Astrocyte of the spinal cord (primary cell): ENCODE results near the gene OR2J3.
"Not testable (repeated sequence)": the region's sequence is repeated elsewhere in the genome, so short reads cannot be mapped to it uniquely, and the experiment has no call there.

Source experiments
- DNase-seq: peaks from one replicate; pipeline ENCODE4 v3.0.0; 2011; ENCODE audit warnings: low read depth, low spot score
- H3K4me3 ChIP-seq: 2 replicates; pipeline ENCODE4 v1.5.1; 2011; ENCODE audit warnings: low read depth, mild to moderate bottlenecking, low read length, moderate library complexity
- in situ Hi-C: cut with HindIII; loops from 2 replicates; pipeline ENCODE4 v1.10.0; 2017; ENCODE audit warnings: low sequenced_read_pairs
- TF ChIP-seq, protein P1 (sequence below): IDR thresholded peaks from 2 replicates; pipeline ENCODE4 v1.5.1; 2012; ENCODE audit warnings: low read depth, mild to moderate bottlenecking, low read length, inconsistent platforms

The OR2J3 gene

GRCh38 chr6:29092957-29093356 lies 14.9 kb upstream of the OR2J3 start:
- TF ChIP-seq, protein P1, sequence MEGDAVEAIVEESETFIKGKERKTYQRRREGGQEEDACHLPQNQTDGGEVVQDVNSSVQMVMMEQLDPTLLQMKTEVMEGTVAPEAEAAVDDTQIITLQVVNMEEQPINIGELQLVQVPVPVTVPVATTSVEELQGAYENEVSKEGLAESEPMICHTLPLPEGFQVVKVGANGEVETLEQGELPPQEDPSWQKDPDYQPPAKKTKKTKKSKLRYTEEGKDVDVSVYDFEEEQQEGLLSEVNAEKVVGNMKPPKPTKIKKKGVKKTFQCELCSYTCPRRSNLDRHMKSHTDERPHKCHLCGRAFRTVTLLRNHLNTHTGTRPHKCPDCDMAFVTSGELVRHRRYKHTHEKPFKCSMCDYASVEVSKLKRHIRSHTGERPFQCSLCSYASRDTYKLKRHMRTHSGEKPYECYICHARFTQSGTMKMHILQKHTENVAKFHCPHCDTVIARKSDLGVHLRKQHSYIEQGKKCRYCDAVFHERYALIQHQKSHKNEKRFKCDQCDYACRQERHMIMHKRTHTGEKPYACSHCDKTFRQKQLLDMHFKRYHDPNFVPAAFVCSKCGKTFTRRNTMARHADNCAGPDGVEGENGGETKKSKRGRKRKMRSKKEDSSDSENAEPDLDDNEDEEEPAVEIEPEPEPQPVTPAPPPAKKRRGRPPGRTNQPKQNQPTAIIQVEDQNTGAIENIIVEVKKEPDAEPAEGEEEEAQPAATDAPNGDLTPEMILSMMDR: no peak
- in situ Hi-C loops: no loop called here
- DNase-seq: no peak
- no peak overlapping the region for H3K4me3 ChIP-seq

GRCh38 chr6:29097803-29098202 lies 10.1 kb upstream of the OR2J3 start:
- TF ChIP-seq, protein P1: no peak
- in situ Hi-C loops: no loop called here
- DNase-seq: no peak
- H3K4me3 ChIP-seq: no peak overlapping the region

GRCh38 chr6:29099190-29099589 lies 8.7 kb upstream of the OR2J3 start, which contains the start of gene OR2J1:
TSS of gene OR2J1 (plus strand) at chr6:29099490. CDS start at chr6:29100943, 1,453 bp downstream.
- TF ChIP-seq, protein P1: no peak
- DNase-seq: no peak
- no peak within 1 kb of the TSS for H3K4me3 ChIP-seq
- in situ Hi-C loops: no loop called here

- in situ Hi-C loops: no loop called here
- no peak for DNase-seq
- TF ChIP-seq, protein P1: no peak
- no peak overlapping the region for H3K4me3 ChIP-seq
Measured at GRCh38 chr6:29112135-29112534, 4.3 kb downstream of the OR2J3 start.

DNA sequence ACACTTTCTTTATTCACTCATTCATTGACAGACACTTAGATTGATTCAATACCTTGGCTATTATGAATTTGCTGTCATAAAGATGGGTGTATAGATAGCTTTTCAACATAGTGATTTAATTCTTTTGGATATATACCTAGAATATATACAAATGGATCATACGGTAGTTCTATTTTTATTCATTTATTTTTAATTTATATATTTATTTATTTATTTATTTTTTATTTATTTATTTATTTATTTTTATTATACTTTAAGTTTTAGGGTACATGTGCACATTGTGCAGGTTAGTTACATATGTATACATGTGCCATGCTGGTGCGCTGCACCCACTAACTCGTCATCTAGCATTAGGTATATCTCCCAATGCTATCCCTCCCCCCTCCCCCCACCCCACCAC lies 7.1 kb downstream of the OR2J3 start:
- in situ Hi-C loops, DNase-seq: not testable (repeated sequence)

DNA sequence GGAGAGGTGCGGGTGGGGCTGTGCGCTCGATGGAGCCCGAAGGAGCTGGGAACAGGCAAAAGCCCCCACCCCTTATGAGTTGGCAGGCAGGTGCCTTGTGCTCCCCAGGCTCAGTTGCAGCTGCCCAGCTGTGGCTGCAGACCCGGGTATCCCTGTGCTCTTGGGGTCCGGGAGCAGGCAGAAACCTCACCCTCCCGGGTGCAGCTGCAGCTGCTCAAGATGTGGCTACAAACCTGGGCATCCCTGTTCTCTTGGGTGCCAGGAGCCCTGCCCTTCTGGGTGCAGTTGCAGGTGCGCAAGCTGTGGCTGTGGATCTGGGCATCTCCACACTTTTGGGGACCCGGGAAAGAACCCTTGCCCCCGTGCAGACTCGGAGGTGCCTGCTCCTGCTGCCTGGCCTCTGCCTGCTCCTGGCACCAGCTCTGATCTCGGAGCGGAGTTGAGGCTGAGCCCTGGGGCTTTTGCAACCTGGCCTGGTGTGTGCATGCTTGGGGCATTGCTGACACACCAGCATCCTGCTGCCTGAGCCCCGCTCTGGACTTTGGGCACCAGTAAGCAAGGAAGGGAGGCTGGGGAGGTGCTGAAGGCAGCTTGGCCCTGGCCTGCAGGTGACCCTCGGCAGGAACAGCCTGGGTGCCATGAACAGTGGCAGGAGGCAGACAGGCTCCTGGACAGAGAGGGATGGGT lies 21.6 kb downstream of the OR2J3 start:
- no peak overlapping the region for H3K4me3 ChIP-seq
- DNase-seq: no peak
- TF ChIP-seq, protein P1: no peak
- in situ Hi-C loops: no loop called here

More for the DNA sequence above, 7.1 kb downstream of the OR2J3 start:
- H3K4me3 ChIP-seq: not testable (repeated sequence)

- no peak for DNase-seq
- H3K4me3 ChIP-seq: no peak overlapping the region
- TF ChIP-seq, protein P1: no peak
- in situ Hi-C loops: no loop called here
Measured at GRCh38 chr6:29130644-29131043, 22.8 kb downstream of the OR2J3 start.
